HL-60 (cell line): Measurements from ENCODE around the gene ETV3.

Source experiments
- DNase-seq, 2 experiments: peaks; one replicate each; pipeline ENCODE4 v3.0.0-alpha.2; 2010 to 2020; ENCODE audit warnings: low read depth in 1 of 2, low spot score in 1 of 2
- H3K27ac ChIP-seq: fragments of 250-450 bp; sonication (Bioruptor Pico); replicated peaks from 2 replicates; pipeline ENCODE4 v1.5.1; 2020; ENCODE audit warnings: mild to moderate bottlenecking, moderate library complexity
- H3K27me3 ChIP-seq: fragments of 250-450 bp; sonication (Bioruptor Pico); 2 replicates; pipeline ENCODE4 v1.5.1; 2021; ENCODE audit warnings: mild to moderate bottlenecking, moderate library complexity; ENCODE audit not compliant: insufficient read depth, poor library complexity, severe bottlenecking
- H3K4me3 ChIP-seq: replicated peaks from 2 replicates; pipeline ENCODE4 v1.5.1; 2011; ENCODE audit warnings: mild to moderate bottlenecking, control low read depth, low read length; ENCODE audit not compliant: insufficient read depth
- CTCF ChIP-seq: IDR thresholded peaks from one replicate; pipeline ENCODE4 v1.5.1; 2011; ENCODE audit warnings: low read length, control low read depth, inconsistent platforms; ENCODE audit not compliant: insufficient read depth
- GABPA ChIP-seq: IDR thresholded peaks from 2 replicates; pipeline ENCODE4 v1.6.1; 2012; ENCODE audit warnings: low read depth
- POLR2AphosphoS5 ChIP-seq: IDR thresholded peaks from 2 replicates; pipeline ENCODE4 v1.6.1; 2012; ENCODE audit warnings: low read depth
- REST ChIP-seq: IDR thresholded peaks from 2 replicates; pipeline ENCODE4 v1.6.1; 2012; ENCODE audit warnings: low read depth; ENCODE audit not compliant: insufficient replicate concordance
- SPI1 ChIP-seq: IDR thresholded peaks from 2 replicates; pipeline ENCODE4 v1.6.1; 2012; ENCODE audit warnings: low read depth, mild to moderate bottlenecking, borderline replicate concordance

The ETV3 gene

GRCh38 chr1:157110686-157111085, 27.5 kb downstream of the ETV3 start:
- TF ChIP-seq POLR2AphosphoS5 (no peak), SPI1 (no peak), REST (no peak), CTCF (no peak), GABPA (no peak)
- DNase-seq = no peak
- Histone ChIP-seq H3K4me3 (no peak overlapping the region), H3K27ac (no peak overlapping the region), H3K27me3 (peaks cover 17% of the 10 kb centered on the region)

- Histone ChIP-seq H3K4me3 (no peak overlapping the region), H3K27me3 (peaks cover 17% of the 10 kb centered on the region), H3K27ac (no peak overlapping the region)
- DNase-seq = no peak
- TF ChIP-seq POLR2AphosphoS5 = no peak
- no peak for TF ChIP-seq GABPA
- no peak for TF ChIP-seq CTCF
- TF ChIP-seq REST = no peak
- no peak for TF ChIP-seq SPI1
Measured at GRCh38 chr1:157110003-157110402, 28.2 kb downstream of the ETV3 start.

GRCh38 chr1:157108448-157108847, 29.7 kb downstream of the ETV3 start:
- no peak for DNase-seq
- Histone ChIP-seq H3K27ac (no peak overlapping the region), H3K4me3 (no peak overlapping the region), H3K27me3 (peaks cover 17% of the 10 kb centered on the region)
- TF ChIP-seq REST = no peak
- TF ChIP-seq SPI1 = no peak
- no peak for TF ChIP-seq GABPA
- no peak for TF ChIP-seq POLR2AphosphoS5
- TF ChIP-seq CTCF = no peak
